ENCODE measurements around the gene NRN1L. TPM values are rescaled to one million over a fixed set of nuclear protein-coding genes. Genes with fewer than 3 reads are reported as not detected.

Gene NRN1L
- total RNA-seq, 3 donors from 2014 or later (not counting 1 experiment from before 2014, with no cell fraction given), result 0.70 to 1.3 TPM; not detected in 1

DNA sequence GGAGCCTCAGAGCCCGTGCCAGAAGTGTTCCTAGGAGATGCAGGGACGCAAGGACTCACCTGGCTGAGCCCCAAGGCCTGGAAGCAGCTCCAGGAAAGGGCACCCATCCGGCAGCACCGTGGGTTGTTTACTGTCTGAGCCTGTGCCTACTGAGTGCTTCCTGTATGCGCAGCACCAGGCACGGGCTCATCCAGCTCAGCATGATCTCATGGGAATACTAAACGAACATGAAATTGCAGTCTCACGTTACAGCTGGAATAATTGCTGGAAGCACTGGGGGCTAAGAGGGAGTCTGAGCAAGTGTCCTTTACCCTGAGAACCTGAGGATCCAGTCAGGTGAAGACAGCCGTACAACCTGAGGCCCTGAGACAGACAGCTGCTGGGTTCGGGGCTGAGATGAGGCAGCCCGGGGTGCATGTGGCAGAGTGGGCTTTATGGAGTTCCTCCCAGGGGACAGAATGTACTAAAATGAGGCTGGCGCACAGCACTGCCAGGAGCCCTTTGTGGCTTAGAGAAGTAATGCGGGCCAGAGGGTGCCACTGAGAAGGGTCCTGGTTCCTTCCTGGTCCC lies 41.6 kb downstream of the NRN1L start:
- no peaks in the 10 kb centered on the region for H3K9me3 ChIP-seq (ENCODE audit: control insufficient read depth, insufficient read depth, low read length)
- no peaks in the 10 kb centered on the region for H3K27me3 Mint-ChIP-seq (ENCODE audit: low read depth in 2 of 2)
- TF ChIP-seq, protein P1, sequence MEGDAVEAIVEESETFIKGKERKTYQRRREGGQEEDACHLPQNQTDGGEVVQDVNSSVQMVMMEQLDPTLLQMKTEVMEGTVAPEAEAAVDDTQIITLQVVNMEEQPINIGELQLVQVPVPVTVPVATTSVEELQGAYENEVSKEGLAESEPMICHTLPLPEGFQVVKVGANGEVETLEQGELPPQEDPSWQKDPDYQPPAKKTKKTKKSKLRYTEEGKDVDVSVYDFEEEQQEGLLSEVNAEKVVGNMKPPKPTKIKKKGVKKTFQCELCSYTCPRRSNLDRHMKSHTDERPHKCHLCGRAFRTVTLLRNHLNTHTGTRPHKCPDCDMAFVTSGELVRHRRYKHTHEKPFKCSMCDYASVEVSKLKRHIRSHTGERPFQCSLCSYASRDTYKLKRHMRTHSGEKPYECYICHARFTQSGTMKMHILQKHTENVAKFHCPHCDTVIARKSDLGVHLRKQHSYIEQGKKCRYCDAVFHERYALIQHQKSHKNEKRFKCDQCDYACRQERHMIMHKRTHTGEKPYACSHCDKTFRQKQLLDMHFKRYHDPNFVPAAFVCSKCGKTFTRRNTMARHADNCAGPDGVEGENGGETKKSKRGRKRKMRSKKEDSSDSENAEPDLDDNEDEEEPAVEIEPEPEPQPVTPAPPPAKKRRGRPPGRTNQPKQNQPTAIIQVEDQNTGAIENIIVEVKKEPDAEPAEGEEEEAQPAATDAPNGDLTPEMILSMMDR (IDR thresholded peaks at IDR 0.05), result no peak
- H3K27ac Mint-ChIP-seq, result peak overlapping the region in 1 of 2 donors; percentile 54
- no peak for ATAC-seq
- H3K9me3 Mint-ChIP-seq, result no peaks in the 10 kb centered on the region
- intact Hi-C loops (cut with micrococcal nuclease), result loop anchor here (5.0 kb wide), 1 partner anchor 39 kb away; no protein-coding TSS in a partner anchor
- peaks cover 7% of the 10 kb centered on the region for H3K4me1 ChIP-seq (ENCODE audit: control insufficient read depth, insufficient read depth, low read length)
- no peaks in the 10 kb centered on the region for H3K27me3 ChIP-seq (ENCODE audit: control insufficient read depth, insufficient read depth, low read length)
- WGBS (ENCODE audit: insufficient coverage), result 64% methylated on average over 13 of the region's 13 CpGs
- peaks cover 0 to 10% of the 10 kb centered on the region in 2 donors for H3K4me1 Mint-ChIP-seq
- H3K4me3 ChIP-seq (ENCODE audit: low read length), result no peak overlapping the region
- H3K27ac ChIP-seq (ENCODE audit: low read length), result no peak overlapping the region
- no peak overlapping the region for H3K4me3 Mint-ChIP-seq
- DNase-seq, result no peak
- H3K36me3 Mint-ChIP-seq, result no peaks in the 10 kb centered on the region
- H3K36me3 ChIP-seq (ENCODE audit: control insufficient read depth, insufficient read depth, low read length), result peaks cover 48% of the 10 kb centered on the region

DNA sequence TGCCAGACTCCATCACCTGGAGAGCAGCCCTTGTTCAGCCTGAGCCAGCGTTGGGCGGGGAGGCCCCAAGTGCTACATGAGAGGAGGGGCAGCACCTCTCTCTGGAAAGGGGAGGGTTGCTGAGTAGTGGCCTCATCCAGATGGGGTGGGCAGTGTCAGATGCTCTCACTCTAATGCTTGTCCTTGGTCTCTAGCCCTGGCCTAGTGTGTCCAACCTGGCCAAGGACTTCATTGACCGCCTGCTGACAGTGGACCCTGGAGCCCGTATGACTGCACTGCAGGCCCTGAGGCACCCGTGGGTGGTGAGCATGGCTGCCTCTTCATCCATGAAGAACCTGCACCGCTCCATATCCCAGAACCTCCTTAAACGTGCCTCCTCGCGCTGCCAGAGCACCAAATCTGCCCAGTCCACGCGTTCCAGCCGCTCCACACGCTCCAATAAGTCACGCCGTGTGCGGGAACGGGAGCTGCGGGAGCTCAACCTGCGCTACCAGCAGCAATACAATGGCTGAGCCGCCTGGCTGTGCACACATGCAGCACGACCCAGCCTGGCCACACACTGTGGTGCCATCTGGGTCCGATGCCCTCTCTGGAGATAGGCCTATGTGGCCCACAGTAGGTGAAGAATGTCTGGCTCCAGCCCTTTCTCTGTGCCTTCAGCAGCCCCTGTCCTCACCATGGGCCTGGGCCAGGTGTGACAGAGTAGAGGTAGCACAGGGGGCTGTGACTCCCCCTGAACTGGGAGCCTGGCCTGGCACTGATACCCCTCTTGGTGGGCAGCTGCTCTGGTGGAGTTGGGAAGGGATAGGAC lies 42.7 kb downstream of the NRN1L start:
- no peak overlapping the region for H3K4me3 ChIP-seq (ENCODE audit: low read length)
- ATAC-seq (no peak), DNase-seq (no peak)
- H3K9me3 ChIP-seq (ENCODE audit: control insufficient read depth, insufficient read depth, low read length), result no peaks in the 10 kb centered on the region
- Mint-ChIP-seq H3K9me3 (no peaks in the 10 kb centered on the region), H3K36me3 (no peaks in the 10 kb centered on the region), H3K4me1 (peaks cover 0 to 10% of the 10 kb centered on the region in 2 donors), H3K27ac (no peak overlapping the region), H3K27me3 (ENCODE audit: low read depth in 2 of 2) (no peaks in the 10 kb centered on the region), H3K4me3 (no peak overlapping the region)
- TF ChIP-seq, protein P1 (IDR thresholded peaks at IDR 0.05), result no peak
- 94% methylated on average over 22 of the region's 22 CpGs for WGBS (ENCODE audit: insufficient coverage)
- H3K27me3 ChIP-seq (ENCODE audit: control insufficient read depth, insufficient read depth, low read length), result no peaks in the 10 kb centered on the region
- no peak overlapping the region for H3K27ac ChIP-seq (ENCODE audit: low read length)
- H3K36me3 ChIP-seq (ENCODE audit: control insufficient read depth, insufficient read depth, low read length), result peaks cover 56% of the 10 kb centered on the region
- H3K4me1 ChIP-seq (ENCODE audit: control insufficient read depth, insufficient read depth, low read length), result peaks cover 7% of the 10 kb centered on the region
- intact Hi-C loops (cut with micrococcal nuclease), result loop anchor here (5.0 kb wide), 1 partner anchor 40 kb away; no protein-coding TSS in a partner anchor

DNA sequence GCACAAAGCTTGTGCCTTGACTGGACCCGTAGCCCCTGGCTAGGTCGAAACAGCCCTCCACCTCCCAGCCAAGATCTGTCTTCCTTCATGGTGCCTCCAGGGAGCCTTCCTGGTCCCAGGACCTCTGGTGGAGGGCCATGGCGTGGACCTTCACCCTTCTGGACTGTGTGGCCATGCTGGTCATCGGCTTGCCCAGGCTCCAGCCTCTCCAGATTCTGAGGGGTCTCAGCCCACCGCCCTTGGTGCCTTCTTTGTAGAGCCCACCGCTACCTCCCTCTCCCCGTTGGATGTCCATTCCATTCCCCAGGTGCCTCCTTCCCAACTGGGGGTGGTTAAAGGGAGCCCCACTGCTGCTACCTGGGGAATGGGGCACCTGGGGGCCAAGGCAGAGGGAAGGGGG lies 43.5 kb downstream of the NRN1L start:
- Histone ChIP-seq H3K36me3 (ENCODE audit: control insufficient read depth, insufficient read depth, low read length) (peaks cover 58% of the 10 kb centered on the region), H3K27me3 (ENCODE audit: control insufficient read depth, insufficient read depth, low read length) (no peaks in the 10 kb centered on the region), H3K27ac (ENCODE audit: low read length) (no peak overlapping the region), H3K4me3 (ENCODE audit: low read length) (no peak overlapping the region), H3K9me3 (ENCODE audit: control insufficient read depth, insufficient read depth, low read length) (no peaks in the 10 kb centered on the region), H3K4me1 (ENCODE audit: control insufficient read depth, insufficient read depth, low read length) (peaks cover 7% of the 10 kb centered on the region)
- H3K4me3 Mint-ChIP-seq, result no peak overlapping the region
- ATAC-seq (peak in 1 of 3 donors; percentile 7), DNase-seq (no peak)
- intact Hi-C loops (cut with micrococcal nuclease), result loop anchor here (2.0 to 5.0 kb wide), 3 partner anchors 41 to 255 kb away; no protein-coding TSS in a partner anchor
- H3K27me3 Mint-ChIP-seq (ENCODE audit: low read depth in 2 of 2), result no peaks in the 10 kb centered on the region
- no peaks in the 10 kb centered on the region for H3K9me3 Mint-ChIP-seq
- peaks cover 0 to 10% of the 10 kb centered on the region in 2 donors for H3K4me1 Mint-ChIP-seq
- H3K27ac Mint-ChIP-seq, result peak overlapping the region in 1 of 2 donors; percentile 47
- TF ChIP-seq, protein P1 (IDR thresholded peaks at IDR 0.05), result no peak
- H3K36me3 Mint-ChIP-seq, result no peaks in the 10 kb centered on the region
- 88% methylated on average over 7 of the region's 7 CpGs for WGBS (ENCODE audit: insufficient coverage)
